T-helper 17 cell (primary cell): ENCODE measurements around the gene ADCYAP1R1. TPM values are rescaled to one million over a fixed set of nuclear protein-coding genes. Genes with fewer than 3 reads are reported as not detected.

Source experiments
- ATAC-seq: fragments of 150-1000 bp; cut with Tn5 transposase; 2 replicates; pipeline ENCODE4 v1.10.0; 2021; ENCODE audit warnings: mild to moderate bottlenecking, moderate library complexity
- DNase-seq, 3 donors: peaks; one replicate each; pipeline versions ENCODE4 v3.0.0 to v3.0.0-alpha.2; 2020 to 2021
- H3K9me3 ChIP-seq: one replicate; pipeline ENCODE4 v1.7.0; 2013; ENCODE audit warnings: low read length, mild to moderate bottlenecking; ENCODE audit not compliant: control insufficient read depth, poor library complexity, severe bottlenecking
- H3K27ac Mint-ChIP-seq: one replicate; pipeline ENCODE4 v1.8.0; 2022; ENCODE audit warnings: mild to moderate bottlenecking, moderate library complexity, mixed read lengths
- H3K27me3 Mint-ChIP-seq: one replicate; pipeline ENCODE4 v1.8.0; 2022; ENCODE audit warnings: mixed read lengths
- H3K36me3 Mint-ChIP-seq: one replicate; pipeline ENCODE4 v1.8.0; 2022; ENCODE audit warnings: low read depth, mixed read lengths
- H3K4me1 Mint-ChIP-seq: one replicate; pipeline ENCODE4 v1.8.0; 2022; ENCODE audit warnings: mild to moderate bottlenecking, mixed read lengths
- H3K4me3 Mint-ChIP-seq: one replicate; pipeline ENCODE4 v1.8.0; 2022; ENCODE audit warnings: mild to moderate bottlenecking, moderate library complexity, mixed read lengths
- total RNA-seq, 4 donors: library from RNA in 2 of 4; stranded (reverse) in 2 of 4; gene quantifications; one replicate each; pipeline ENCODE4 v1.2.3 and lab custom pipeline; 2022 to 2026

The ADCYAP1R1 gene
- total RNA-seq, 2 donors from 2014 or later, result not detected

DNA sequence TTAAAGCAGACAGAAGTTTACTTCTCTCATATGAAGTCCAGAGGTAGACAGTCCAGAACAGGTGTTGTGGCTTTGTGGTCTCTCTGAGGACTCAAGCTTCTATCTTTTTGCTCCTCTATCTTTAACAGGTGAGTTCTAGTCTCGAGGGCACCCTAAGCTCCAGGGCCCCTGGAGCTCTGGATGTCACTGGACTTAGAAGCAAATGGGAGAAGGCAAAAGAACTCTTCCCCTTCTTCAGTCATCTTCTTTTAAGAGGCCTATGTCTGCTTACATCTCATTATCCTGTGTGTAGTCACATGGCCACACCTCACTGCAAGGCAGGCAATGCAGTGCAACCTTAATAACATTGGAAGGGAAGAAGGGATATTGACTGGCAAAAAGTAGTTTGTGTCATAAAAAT, 61.6 kb downstream of the ADCYAP1R1 start:
- H3K27me3 Mint-ChIP-seq, result peaks cover 15% of the 10 kb centered on the region
- H3K4me1 Mint-ChIP-seq, result no peaks in the 10 kb centered on the region
- H3K27ac Mint-ChIP-seq, result no peak overlapping the region
- H3K9me3 ChIP-seq, result no peaks in the 10 kb centered on the region
- ATAC-seq (no peak), DNase-seq (no peak)
- no peak overlapping the region for H3K4me3 Mint-ChIP-seq
- no peaks in the 10 kb centered on the region for H3K36me3 Mint-ChIP-seq

DNA sequence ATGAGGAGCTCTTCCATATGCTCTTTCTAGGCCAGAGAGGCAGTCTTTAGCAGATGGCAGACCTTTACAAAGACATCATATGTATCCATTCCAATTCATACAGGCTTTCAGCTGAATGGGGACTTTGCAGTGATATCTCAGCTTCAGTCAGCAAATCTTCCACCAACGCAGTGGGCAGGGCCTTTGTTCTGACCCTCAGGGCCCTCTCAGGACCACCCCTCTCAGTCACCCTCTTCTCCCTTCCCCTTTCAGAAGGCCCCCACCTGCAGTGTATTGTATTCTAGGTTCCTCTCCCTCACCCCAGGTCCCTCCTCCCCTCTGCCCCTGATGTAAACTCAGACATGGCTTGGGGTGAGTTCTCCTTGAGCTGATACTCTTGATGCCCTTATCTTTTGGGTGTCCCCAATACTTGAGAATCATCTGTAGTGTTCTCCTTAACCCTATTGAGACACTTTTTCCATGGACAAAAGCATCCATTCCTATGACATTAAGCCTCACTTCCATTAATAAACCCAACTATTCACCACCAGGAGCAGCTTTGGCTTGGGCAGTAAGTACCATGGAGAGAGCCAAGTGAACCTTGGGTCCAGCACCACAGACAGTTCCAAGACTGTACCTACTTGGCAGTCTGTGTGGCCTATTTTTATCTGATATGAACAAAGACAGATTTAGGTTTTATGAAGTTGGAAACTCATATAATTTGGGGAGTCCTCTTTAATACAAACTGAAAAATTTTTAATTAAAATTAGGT, 62.7 kb downstream of the ADCYAP1R1 start:
- no peak for DNase-seq
- no peaks in the 10 kb centered on the region for H3K36me3 Mint-ChIP-seq

DNA sequence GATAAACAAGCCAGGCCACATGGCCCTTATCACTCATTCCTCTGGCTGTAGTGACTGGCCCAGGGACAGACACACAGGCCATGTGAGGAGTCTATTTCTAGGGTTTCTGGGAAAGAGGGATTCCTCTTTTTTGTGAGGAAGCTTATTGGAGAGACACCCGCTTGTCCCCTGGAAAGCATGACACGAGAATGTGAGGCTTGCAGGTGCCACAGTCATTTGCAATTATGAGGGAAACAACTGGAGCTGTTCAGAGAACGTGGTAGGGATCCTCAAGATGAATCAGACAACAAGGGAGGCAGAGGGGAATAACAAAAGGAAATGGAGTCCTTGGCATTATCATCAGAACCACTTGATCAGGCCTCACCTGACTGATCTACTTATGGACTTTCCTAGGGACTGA, 64.5 kb downstream of the ADCYAP1R1 start:
- H3K9me3 ChIP-seq, result no peaks in the 10 kb centered on the region
- no peak overlapping the region for H3K4me3 Mint-ChIP-seq
- no peaks in the 10 kb centered on the region for H3K4me1 Mint-ChIP-seq
- peaks cover 25% of the 10 kb centered on the region for H3K27me3 Mint-ChIP-seq
- no peak overlapping the region for H3K27ac Mint-ChIP-seq
- no peak for DNase-seq
- ATAC-seq, result no peak
- H3K36me3 Mint-ChIP-seq, result no peaks in the 10 kb centered on the region

More for the DNA sequence above, 62.7 kb downstream of the ADCYAP1R1 start:
- ATAC-seq, result no peak
- H3K4me3 Mint-ChIP-seq, result no peak overlapping the region
- no peaks in the 10 kb centered on the region for H3K9me3 ChIP-seq
- no peak overlapping the region for H3K27ac Mint-ChIP-seq
- peaks cover 15% of the 10 kb centered on the region for H3K27me3 Mint-ChIP-seq
- no peaks in the 10 kb centered on the region for H3K4me1 Mint-ChIP-seq

DNA sequence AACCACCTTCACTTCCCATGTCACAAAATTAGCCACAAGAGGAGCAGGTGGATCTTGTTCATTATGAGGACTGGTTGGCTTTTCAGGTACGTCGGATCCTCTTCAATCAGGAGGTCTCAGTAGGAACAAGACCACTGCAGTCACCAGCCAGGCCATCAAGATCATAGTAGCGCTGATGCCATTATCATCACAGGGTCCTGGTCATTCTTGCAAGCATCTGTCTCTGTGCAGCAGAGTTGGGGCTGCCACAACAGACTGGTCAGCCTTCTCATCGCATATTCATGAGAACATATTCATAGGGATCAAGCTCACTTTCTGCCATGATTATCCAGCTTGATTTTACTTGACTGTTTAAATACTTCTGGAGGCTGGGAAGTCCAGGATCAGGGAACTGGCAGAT, 67.1 kb downstream of the ADCYAP1R1 start:
- H3K4me1 Mint-ChIP-seq, result no peaks in the 10 kb centered on the region
- no peak overlapping the region for H3K27ac Mint-ChIP-seq
- peaks cover 33% of the 10 kb centered on the region for H3K27me3 Mint-ChIP-seq
- no peak overlapping the region for H3K4me3 Mint-ChIP-seq
- DNase-seq (no peak), ATAC-seq (no peak)
- H3K36me3 Mint-ChIP-seq, result no peaks in the 10 kb centered on the region
- no peaks in the 10 kb centered on the region for H3K9me3 ChIP-seq

DNA sequence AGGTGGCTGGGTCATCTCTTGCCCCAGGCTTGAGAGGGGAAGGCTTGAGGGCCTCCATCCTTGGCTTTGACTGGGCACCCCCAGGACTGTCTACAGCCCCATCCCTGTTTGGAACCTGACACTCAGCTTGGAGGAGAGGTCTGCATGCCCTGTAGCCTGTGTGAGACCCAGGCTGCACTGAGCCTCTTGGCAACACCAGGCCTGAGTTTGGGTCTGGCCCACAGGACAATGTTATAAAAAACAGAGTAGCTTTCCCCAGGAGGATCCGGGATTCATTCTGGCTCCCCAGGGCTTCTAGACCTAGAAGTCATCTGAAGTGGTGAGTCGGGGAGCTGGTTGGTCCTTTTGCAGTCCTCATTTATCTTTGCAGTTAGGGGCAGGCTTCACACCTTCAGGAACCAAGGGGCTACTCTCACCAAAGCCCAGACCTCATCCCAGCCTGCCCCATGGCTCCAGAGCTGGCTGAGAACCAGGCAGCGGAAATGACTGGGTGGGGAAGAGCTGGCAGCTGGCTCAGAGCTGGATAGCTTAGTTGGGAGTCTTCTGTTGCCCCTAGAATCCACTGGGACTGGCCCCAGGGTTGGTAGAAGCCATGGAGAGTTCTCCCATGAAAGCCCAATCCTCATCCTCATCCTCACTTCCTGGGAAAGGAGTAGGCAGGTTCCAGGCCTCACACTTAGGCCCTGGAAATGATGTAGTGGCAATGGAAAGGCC, 68.8 kb downstream of the ADCYAP1R1 start:
- H3K4me1 Mint-ChIP-seq, result no peaks in the 10 kb centered on the region
- no peak overlapping the region for H3K4me3 Mint-ChIP-seq
- H3K9me3 ChIP-seq, result no peaks in the 10 kb centered on the region
- H3K36me3 Mint-ChIP-seq, result no peaks in the 10 kb centered on the region
- no peak for DNase-seq
- no peak for ATAC-seq
- H3K27ac Mint-ChIP-seq, result no peak overlapping the region
- H3K27me3 Mint-ChIP-seq, result peaks cover 42% of the 10 kb centered on the region

DNA sequence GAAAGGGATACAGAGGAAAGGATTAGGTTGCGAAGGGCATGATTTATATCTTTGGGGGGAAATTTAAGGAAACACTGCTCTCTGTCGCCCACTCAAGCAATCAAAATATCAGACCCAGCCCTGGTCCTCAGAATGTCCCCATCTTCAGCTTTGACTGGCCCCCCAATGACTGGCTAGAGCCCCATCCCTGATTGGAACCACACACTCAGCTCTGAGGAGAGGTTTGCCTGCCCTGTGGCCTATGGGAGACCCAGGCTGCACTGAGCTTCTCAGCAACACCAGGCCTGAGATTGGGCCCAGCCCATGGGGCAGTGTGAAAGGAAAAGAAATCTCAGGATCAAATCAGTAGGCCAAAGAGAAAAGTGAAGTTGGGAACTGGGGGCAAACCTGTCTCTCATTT, 69.5 kb downstream of the ADCYAP1R1 start:
- no peaks in the 10 kb centered on the region for H3K9me3 ChIP-seq
- no peak overlapping the region for H3K27ac Mint-ChIP-seq
- no peaks in the 10 kb centered on the region for H3K36me3 Mint-ChIP-seq
- peaks cover 40% of the 10 kb centered on the region for H3K27me3 Mint-ChIP-seq
- H3K4me3 Mint-ChIP-seq, result no peak overlapping the region
- no peaks in the 10 kb centered on the region for H3K4me1 Mint-ChIP-seq
- DNase-seq (no peak), ATAC-seq (no peak)

DNA sequence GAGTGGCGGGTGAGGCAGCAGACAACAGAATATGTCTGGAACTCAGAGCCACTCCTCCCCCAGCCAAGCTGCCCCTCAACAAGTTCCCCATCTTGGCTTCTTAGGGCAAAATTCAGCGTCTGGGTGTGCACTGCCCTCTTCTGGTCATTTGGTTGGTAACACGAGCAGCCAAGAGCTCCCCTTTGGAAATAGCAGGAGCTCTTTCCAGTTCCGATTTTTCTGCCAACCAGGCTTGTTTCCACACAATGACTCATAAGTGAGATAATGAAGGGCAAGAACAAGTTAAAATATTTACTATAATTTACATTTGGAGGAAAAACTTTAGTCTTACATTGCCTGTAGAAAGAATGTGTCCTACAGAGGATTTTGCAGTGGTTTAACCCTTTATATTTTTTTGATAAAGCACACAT, 70.5 kb downstream of the ADCYAP1R1 start:
- Mint-ChIP-seq H3K36me3 (no peaks in the 10 kb centered on the region), H3K4me3 (no peak overlapping the region), H3K27me3 (peaks cover 31% of the 10 kb centered on the region), H3K4me1 (no peaks in the 10 kb centered on the region), H3K27ac (no peak overlapping the region)
- DNase-seq, result no peak
- no peaks in the 10 kb centered on the region for H3K9me3 ChIP-seq
- ATAC-seq, result peak; percentile 58

DNA sequence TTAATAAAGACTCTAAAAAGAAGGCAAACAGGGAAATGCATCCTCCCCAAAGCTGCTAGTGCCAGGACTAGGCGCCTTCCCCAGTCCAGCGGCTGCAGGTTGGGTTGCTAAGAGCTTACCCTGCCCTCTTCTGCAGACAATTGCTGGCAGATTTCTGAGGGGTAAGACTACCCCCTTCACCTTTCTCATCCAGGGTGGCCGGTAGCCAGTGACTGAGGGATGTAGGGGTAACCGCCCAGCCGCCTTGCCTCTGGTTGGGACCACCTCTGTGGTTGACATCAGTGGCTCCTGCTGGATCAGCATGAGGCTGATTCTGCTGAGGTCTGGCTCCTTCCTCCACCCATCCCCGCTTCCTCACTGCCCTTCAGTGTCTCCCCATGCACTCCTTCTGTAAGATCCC, 71.2 kb downstream of the ADCYAP1R1 start:
- H3K36me3 Mint-ChIP-seq, result no peaks in the 10 kb centered on the region
- peaks cover 29% of the 10 kb centered on the region for H3K27me3 Mint-ChIP-seq
- H3K9me3 ChIP-seq, result no peaks in the 10 kb centered on the region
- ATAC-seq (no peak), DNase-seq (no peak)
- H3K4me3 Mint-ChIP-seq, result no peak overlapping the region
- H3K27ac Mint-ChIP-seq, result no peak overlapping the region
- H3K4me1 Mint-ChIP-seq, result no peaks in the 10 kb centered on the region

DNA sequence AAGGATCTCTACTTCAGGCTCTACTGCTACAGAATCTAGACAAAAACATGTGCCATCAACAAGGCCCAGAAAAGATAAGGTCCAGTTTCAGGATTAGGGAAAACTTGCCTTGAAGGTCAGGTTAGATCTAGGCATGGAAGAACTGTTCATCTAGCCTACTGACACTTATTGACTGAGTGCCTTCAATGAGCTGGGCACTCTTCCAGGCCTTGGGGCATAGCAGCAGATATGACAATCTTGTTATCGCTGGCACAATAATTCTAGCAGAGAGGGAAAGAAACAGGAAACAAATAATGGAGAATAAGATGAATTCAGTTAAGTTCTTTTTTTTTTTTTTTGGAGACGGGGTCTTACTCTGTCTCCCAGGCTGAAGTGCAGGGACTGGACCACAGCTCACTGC, 71.6 kb downstream of the ADCYAP1R1 start:
- H3K9me3 ChIP-seq, result no peaks in the 10 kb centered on the region
- no peak overlapping the region for H3K27ac Mint-ChIP-seq
- no peak for DNase-seq
- no peaks in the 10 kb centered on the region for H3K36me3 Mint-ChIP-seq
- no peak for ATAC-seq
- peaks cover 29% of the 10 kb centered on the region for H3K27me3 Mint-ChIP-seq
- H3K4me1 Mint-ChIP-seq, result no peaks in the 10 kb centered on the region
- H3K4me3 Mint-ChIP-seq, result no peak overlapping the region

DNA sequence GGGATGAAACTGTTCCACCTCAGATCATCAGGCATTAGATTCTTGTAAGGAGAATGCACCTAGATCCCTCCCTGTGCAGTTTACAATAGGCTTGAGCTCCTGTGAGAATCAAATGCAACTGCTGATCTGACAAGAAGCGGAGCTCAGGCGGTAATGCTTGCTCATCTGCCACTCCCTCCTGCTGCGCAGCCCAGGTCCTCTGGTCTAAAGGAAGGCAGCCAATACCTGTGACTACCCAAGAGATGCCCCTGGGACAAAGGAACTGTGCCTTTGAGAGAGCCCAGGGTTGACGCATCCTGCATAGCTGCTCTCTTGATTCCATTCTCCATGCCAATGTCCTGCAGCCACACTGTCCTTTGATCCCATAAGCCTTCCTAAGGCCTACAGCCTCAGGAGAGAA, 73.1 kb downstream of the ADCYAP1R1 start:
- DNase-seq, result no peak
- Mint-ChIP-seq H3K36me3 (no peaks in the 10 kb centered on the region), H3K27ac (no peak overlapping the region), H3K4me1 (no peaks in the 10 kb centered on the region), H3K27me3 (peaks cover 36% of the 10 kb centered on the region), H3K4me3 (no peak overlapping the region)
- no peak for ATAC-seq
- H3K9me3 ChIP-seq, result no peaks in the 10 kb centered on the region

DNA sequence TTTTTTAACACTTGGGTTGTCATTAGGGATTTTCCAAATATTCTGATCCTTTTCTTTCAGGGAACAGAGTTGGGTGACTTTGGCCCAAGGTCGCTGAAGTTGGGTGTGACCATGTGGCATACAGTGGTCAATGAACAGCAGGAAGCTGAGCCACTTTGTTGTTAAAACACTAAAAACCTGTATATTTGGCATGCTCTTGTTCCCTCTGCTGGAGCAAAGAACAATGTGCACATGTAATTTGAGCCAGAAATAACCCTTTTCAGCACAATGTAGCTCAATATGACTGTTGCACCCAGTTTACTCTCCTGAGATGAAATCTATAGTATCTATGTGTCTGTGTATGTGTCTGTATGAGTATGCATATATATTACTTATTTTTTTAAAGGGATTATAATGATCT, 74.9 kb downstream of the ADCYAP1R1 start:
- Mint-ChIP-seq H3K4me3 (no peak overlapping the region), H3K27me3 (peaks cover 30% of the 10 kb centered on the region), H3K27ac (no peak overlapping the region), H3K36me3 (no peaks in the 10 kb centered on the region), H3K4me1 (no peaks in the 10 kb centered on the region)
- ATAC-seq (no peak), DNase-seq (no peak)
- no peaks in the 10 kb centered on the region for H3K9me3 ChIP-seq

DNA sequence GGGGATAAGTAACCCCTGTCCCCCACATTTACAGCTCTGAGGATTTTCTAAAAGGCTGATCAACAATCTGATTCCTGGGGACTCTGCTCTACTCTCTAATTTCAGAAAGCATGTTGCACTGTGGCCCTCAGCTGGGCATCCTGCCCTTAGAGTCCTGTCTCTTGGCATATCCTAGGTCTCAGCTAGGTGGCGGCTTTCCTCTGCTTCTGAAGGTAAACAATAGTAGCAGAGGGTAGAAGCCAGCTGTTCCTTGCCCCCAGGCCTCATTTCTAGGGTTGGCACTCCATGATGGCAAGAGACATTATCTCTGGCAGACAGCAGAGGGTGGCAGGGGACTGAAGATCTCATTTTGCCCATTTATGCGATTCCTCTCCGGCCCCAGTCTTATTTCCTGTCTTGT, 77.0 kb downstream of the ADCYAP1R1 start:
- H3K9me3 ChIP-seq, result no peaks in the 10 kb centered on the region
- no peak overlapping the region for H3K27ac Mint-ChIP-seq
- DNase-seq (no peak), ATAC-seq (no peak)
- no peaks in the 10 kb centered on the region for H3K4me1 Mint-ChIP-seq
- H3K36me3 Mint-ChIP-seq, result no peaks in the 10 kb centered on the region
- peaks cover 23% of the 10 kb centered on the region for H3K27me3 Mint-ChIP-seq
- no peak overlapping the region for H3K4me3 Mint-ChIP-seq

DNA sequence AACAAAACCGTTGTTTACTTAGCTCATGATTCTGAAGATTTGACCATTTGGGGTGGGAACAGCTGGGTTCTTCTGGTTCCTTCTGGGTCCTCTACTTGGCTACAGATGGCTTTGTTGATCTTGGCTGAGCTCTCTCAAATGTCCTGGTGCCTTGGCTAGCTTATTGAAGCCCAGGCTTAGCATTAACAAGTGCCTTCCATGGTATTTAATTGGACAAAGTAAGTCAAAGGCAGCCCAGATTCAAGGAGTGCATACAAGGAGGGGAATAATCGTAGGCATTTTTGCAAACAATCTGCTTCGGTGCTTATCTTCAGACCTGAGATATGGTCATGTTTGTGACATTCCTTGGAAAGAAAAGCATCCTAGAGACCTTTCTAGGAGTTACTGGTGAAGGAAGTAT, 81.4 kb downstream of the ADCYAP1R1 start:
- Mint-ChIP-seq H3K4me3 (no peak overlapping the region), H3K27me3 (peaks cover 12% of the 10 kb centered on the region), H3K27ac (no peak overlapping the region), H3K36me3 (no peaks in the 10 kb centered on the region), H3K4me1 (peaks cover 4% of the 10 kb centered on the region)
- ATAC-seq (no peak), DNase-seq (no peak)
- H3K9me3 ChIP-seq, result no peaks in the 10 kb centered on the region
